Suprapubic skin (tissue), 3 donors: ENCODE data around the gene MRAP2.

ENCODE experiments used
- CTCF ChIP-seq, 2 donors: fragments of 200-600 bp in 1 of 2; fragments of 450-650 bp in 1 of 2; sonication (generic) in 1 of 2; IDR thresholded peaks; one replicate each; pipeline ENCODE4 v1.5.1; 2016 to 2019; ENCODE audit warnings: antibody characterized with exemption in 2 of 2, mild to moderate bottlenecking in 1 of 2, moderate library complexity in 1 of 2
- EP300 ChIP-seq: sonication (generic); formaldehyde crosslinking; IDR thresholded peaks from one replicate; pipeline ENCODE4 v1.6.1; 2017; ENCODE audit warnings: antibody characterized with exemption

- no peak for TF ChIP-seq CTCF (IDR thresholded peaks at IDR 0.05)
- no peak for TF ChIP-seq EP300
These were observed 103.4 kb downstream of the MRAP2 start for GRCh38 chr6:84137051-84137375.
